Astrocyte of the spinal cord (primary cell): Measurements from ENCODE around the gene FAN1.

Experiments
- DNase-seq: peaks from one replicate; pipeline ENCODE4 v3.0.0; 2011; ENCODE audit warnings: low read depth, low spot score
- H3K4me3 ChIP-seq: 2 replicates; pipeline ENCODE4 v1.5.1; 2011; ENCODE audit warnings: low read depth, mild to moderate bottlenecking, low read length, moderate library complexity
- CTCF ChIP-seq: IDR thresholded peaks from 2 replicates; pipeline ENCODE4 v1.5.1; 2012; ENCODE audit warnings: low read depth, mild to moderate bottlenecking, low read length, inconsistent platforms
- in situ Hi-C: cut with HindIII; loops from 2 replicates; pipeline ENCODE4 v1.10.0; 2017; ENCODE audit warnings: low sequenced_read_pairs

The FAN1 gene

GRCh38 chr15:30962079-30962478 lies 58.4 kb downstream of the FAN1 start:
- TF ChIP-seq CTCF = no peak
- in situ Hi-C loops = no loop called here
- DNase-seq = no peak
- H3K4me3 ChIP-seq = no peak overlapping the region

GRCh38 chr15:30962659-30963058 lies 58.9 kb downstream of the FAN1 start:
- in situ Hi-C loops = no loop called here
- TF ChIP-seq CTCF = no peak
- H3K4me3 ChIP-seq = no peak overlapping the region
- no peak for DNase-seq

GRCh38 chr15:30963681-30964080 lies 60.0 kb downstream of the FAN1 start:
- in situ Hi-C loops = no loop called here
- TF ChIP-seq CTCF = no peak
- no peak for DNase-seq
- no peak overlapping the region for H3K4me3 ChIP-seq

GRCh38 chr15:30969724-30970123 lies 66.0 kb downstream of the FAN1 start:
- DNase-seq = no peak
- no peak for TF ChIP-seq CTCF
- H3K4me3 ChIP-seq = no peak overlapping the region
- in situ Hi-C loops = no loop called here

- no peak for DNase-seq
- in situ Hi-C loops = no loop called here
Observed at GRCh38 chr15:30973379-30973778, 69.7 kb downstream of the FAN1 start.

GRCh38 chr15:30974112-30974511 lies 70.4 kb downstream of the FAN1 start:
- H3K4me3 ChIP-seq = no peak overlapping the region
- in situ Hi-C loops = no loop called here
- DNase-seq = no peak
- TF ChIP-seq CTCF = no peak

More at GRCh38 chr15:30973379-30973778, 69.7 kb downstream of the FAN1 start:
- H3K4me3 ChIP-seq = no peak overlapping the region
- no peak for TF ChIP-seq CTCF

- no peak overlapping the region for H3K4me3 ChIP-seq
- DNase-seq = no peak
- no peak for TF ChIP-seq CTCF
- in situ Hi-C loops = no loop called here
Observed at GRCh38 chr15:30978328-30978727, 74.6 kb downstream of the FAN1 start.
